ENCODE results near the gene ZKSCAN5. TPM values are rescaled to one million over a fixed set of nuclear protein-coding genes. Genes with fewer than 3 reads are reported as not detected.
"Not testable (repeated sequence)": the region's sequence is repeated elsewhere in the genome, so short reads cannot be mapped to it uniquely, and the experiment has no call there.

The ZKSCAN5 gene
- total and polyA plus RNA-seq, 2 experiments from 2014 or later: 6.2 to 10.6 TPM

GRCh38 chr7:99543916-99544315 is 39.5 kb downstream of the ZKSCAN5 start:
- no peak for DNase-seq (ENCODE audit: low spot score)
- no peaks in the 10 kb centered on the region for H3K9me2 ChIP-seq (replicated peaks; ENCODE audit: insufficient read depth)
- H3K79me2 ChIP-seq: no peaks in the 10 kb centered on the region
- H3K27ac ChIP-seq: no peak overlapping the region
- WGBS (ENCODE audit: low lambda C conversion rate, missing lambda C conversion rate): 94% methylated on average over 6 of the region's 6 CpGs
- H4K20me1 ChIP-seq (ENCODE audit: insufficient read depth, poor library complexity, severe bottlenecking): no peaks in the 10 kb centered on the region
- TF ChIP-seq CTCF (IDR thresholded peaks at IDR 0.05; ENCODE audit: poor library complexity) (no peak), EZH2 (IDR thresholded peaks at IDR 0.05; ENCODE audit: borderline replicate concordance) (no peak), EZH2phosphoT487 (IDR thresholded peaks at IDR 0.05; ENCODE audit: low read depth, severe bottlenecking, unreplicated experiment) (no peak)
- H3K9me3 ChIP-seq (ENCODE audit: low read depth): peaks cover 6% of the 10 kb centered on the region
- H2AFZ ChIP-seq: no peak overlapping the region
- no peak overlapping the region for H3K4me3 ChIP-seq
- H3K27me3 ChIP-seq: no peaks in the 10 kb centered on the region
- H3K36me3 ChIP-seq (replicated peaks; ENCODE audit: insufficient read depth, low read depth): peaks cover 6% of the 10 kb centered on the region
- no peak overlapping the region for H3K4me2 ChIP-seq
- no peaks in the 10 kb centered on the region for H3K4me1 ChIP-seq (ENCODE audit: insufficient read depth)

GRCh38 chr7:99545308-99545707 is 40.8 kb downstream of the ZKSCAN5 start:
- not testable (repeated sequence) for H3K27me3 ChIP-seq; H3K4me2 ChIP-seq; H3K79me2 ChIP-seq; H3K36me3 ChIP-seq (replicated peaks; ENCODE audit: insufficient read depth, low read depth); H3K27ac ChIP-seq; H2AFZ ChIP-seq; DNase-seq (ENCODE audit: low spot score); H3K4me3 ChIP-seq; H3K4me1 ChIP-seq (ENCODE audit: insufficient read depth); H4K20me1 ChIP-seq (ENCODE audit: insufficient read depth, poor library complexity, severe bottlenecking); H3K9me3 ChIP-seq (ENCODE audit: low read depth); H3K9me2 ChIP-seq (replicated peaks; ENCODE audit: insufficient read depth)
- WGBS (ENCODE audit: low lambda C conversion rate, missing lambda C conversion rate): 96% methylated on average over 5 of the region's 5 CpGs

- H3K27me3 ChIP-seq; H2AFZ ChIP-seq; H3K36me3 ChIP-seq (replicated peaks; ENCODE audit: insufficient read depth, low read depth); H3K4me2 ChIP-seq; H3K9me2 ChIP-seq (replicated peaks; ENCODE audit: insufficient read depth); H3K27ac ChIP-seq; H3K4me1 ChIP-seq (ENCODE audit: insufficient read depth); H3K9me3 ChIP-seq (ENCODE audit: low read depth); H3K4me3 ChIP-seq; DNase-seq (ENCODE audit: low spot score); H4K20me1 ChIP-seq (ENCODE audit: insufficient read depth, poor library complexity, severe bottlenecking): not testable (repeated sequence)
- H3K79me2 ChIP-seq: peaks cover 27% of the 10 kb centered on the region
- 100% methylated on average over 1 of the region's 2 CpGs for WGBS (ENCODE audit: low lambda C conversion rate, missing lambda C conversion rate)
Measured at GRCh38 chr7:99549545-99549944, 45.1 kb downstream of the ZKSCAN5 start.

GRCh38 chr7:99551334-99551733 is 46.9 kb downstream of the ZKSCAN5 start:
- H3K4me2 ChIP-seq: peak overlapping the region; percentile 81
- WGBS (ENCODE audit: low lambda C conversion rate, missing lambda C conversion rate): 15% methylated on average over 15 of the region's 15 CpGs
- peak; percentile 11 for DNase-seq (ENCODE audit: low spot score)
- H3K9me2 ChIP-seq (replicated peaks; ENCODE audit: insufficient read depth): no peaks in the 10 kb centered on the region
- H3K4me3 ChIP-seq: peak overlapping the region; percentile 86
- peak overlapping the region; percentile 85 for H3K27ac ChIP-seq
- H3K27me3 ChIP-seq: no peaks in the 10 kb centered on the region
- TF ChIP-seq EZH2phosphoT487 (IDR thresholded peaks at IDR 0.05; ENCODE audit: low read depth, severe bottlenecking, unreplicated experiment): no peak
- TF ChIP-seq EZH2 (IDR thresholded peaks at IDR 0.05; ENCODE audit: borderline replicate concordance): no peak
- TF ChIP-seq CTCF (IDR thresholded peaks at IDR 0.05; ENCODE audit: poor library complexity): no peak
- no peaks in the 10 kb centered on the region for H4K20me1 ChIP-seq (ENCODE audit: insufficient read depth, poor library complexity, severe bottlenecking)
- H3K9me3 ChIP-seq (ENCODE audit: low read depth): peaks cover 6% of the 10 kb centered on the region
- H3K79me2 ChIP-seq: peaks cover 34% of the 10 kb centered on the region
- peaks cover 7% of the 10 kb centered on the region for H3K4me1 ChIP-seq (ENCODE audit: insufficient read depth)
- H3K36me3 ChIP-seq (replicated peaks; ENCODE audit: insufficient read depth, low read depth): peaks cover 6% of the 10 kb centered on the region
- peak overlapping the region; percentile 81 for H2AFZ ChIP-seq

Data from hepatocyte (in vitro differentiated cells).